Measurements from ENCODE around the gene GCC2.
"Not testable (repeated sequence)": the region's sequence is repeated elsewhere in the genome, so short reads cannot be mapped to it uniquely, and the experiment has no call there.

- TF ChIP-seq CTCF (IDR thresholded peaks at IDR 0.05); NFIC (IDR thresholded peaks at IDR 0.05; ENCODE audit: borderline replicate concordance); EZH2phosphoT487 (IDR thresholded peaks at IDR 0.05; ENCODE audit: borderline replicate concordance, low read depth); TEAD4 (IDR thresholded peaks at IDR 0.05; ENCODE audit: borderline replicate concordance, insufficient read depth); RCOR1 (IDR thresholded peaks at IDR 0.05; ENCODE audit: low read length); ZBTB33 (IDR thresholded peaks at IDR 0.05; ENCODE audit: borderline replicate concordance, low read depth); TAF1 (IDR thresholded peaks at IDR 0.05; ENCODE audit: borderline replicate concordance, low read depth, low read length); ELF1 (IDR thresholded peaks at IDR 0.05); MXI1 (IDR thresholded peaks at IDR 0.05; ENCODE audit: low read depth, low read length); MEF2A (IDR thresholded peaks at IDR 0.05; ENCODE audit: borderline replicate concordance, low read depth); MAX (IDR thresholded peaks at IDR 0.05; ENCODE audit: low read depth); POLR2AphosphoS5 (IDR thresholded peaks at IDR 0.05; ENCODE audit: low read depth, low read length); EP300 (IDR thresholded peaks at IDR 0.05; ENCODE audit: borderline replicate concordance in 1 of 2, low read depth in 1 of 2, low read length in 1 of 2): not testable (repeated sequence)
Observed at GRCh38 chr2:108524688-108525087, 75.7 kb downstream of the GCC2 start.

Data from SK-N-SH (cell line).